GM19397 (cell line): ENCODE data around the gene IGLL1.
"Not testable (repeated sequence)": the region's sequence is repeated elsewhere in the genome, so short reads cannot be mapped to it uniquely, and the experiment has no call there.

Source experiments
- ATAC-seq: cut with Tn5 transposase; IDR thresholded peaks from one replicate; pipeline ENCODE4 v1.9.1; 2021; ENCODE audit warnings: mild to moderate bottlenecking, moderate library complexity; ENCODE audit not compliant: unreplicated experiment

IGLL1 gene

DNA sequence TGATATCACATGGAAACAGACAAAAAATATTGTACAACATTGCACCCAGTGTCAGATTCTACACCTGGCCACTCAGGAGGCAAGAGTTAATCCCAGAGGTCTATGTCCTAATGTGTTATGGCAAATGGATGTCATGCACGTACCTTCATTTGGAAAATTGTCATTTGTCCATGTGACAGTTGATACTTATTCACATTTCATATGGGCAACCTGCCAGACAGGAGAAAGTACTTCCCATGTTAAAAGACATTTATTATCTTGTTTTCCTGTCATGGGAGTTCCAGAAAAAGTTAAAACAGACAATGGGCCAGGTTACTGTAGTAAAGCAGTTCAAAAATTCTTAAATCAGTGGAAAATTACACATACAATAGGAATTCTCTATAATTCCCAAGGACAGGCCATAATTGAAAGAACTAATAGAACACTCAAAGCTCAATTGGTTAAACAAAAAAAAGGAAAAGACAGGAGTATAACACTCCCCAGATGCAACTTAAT, 36.5 kb downstream of the IGLL1 start:
- ATAC-seq, result not testable (repeated sequence)

DNA sequence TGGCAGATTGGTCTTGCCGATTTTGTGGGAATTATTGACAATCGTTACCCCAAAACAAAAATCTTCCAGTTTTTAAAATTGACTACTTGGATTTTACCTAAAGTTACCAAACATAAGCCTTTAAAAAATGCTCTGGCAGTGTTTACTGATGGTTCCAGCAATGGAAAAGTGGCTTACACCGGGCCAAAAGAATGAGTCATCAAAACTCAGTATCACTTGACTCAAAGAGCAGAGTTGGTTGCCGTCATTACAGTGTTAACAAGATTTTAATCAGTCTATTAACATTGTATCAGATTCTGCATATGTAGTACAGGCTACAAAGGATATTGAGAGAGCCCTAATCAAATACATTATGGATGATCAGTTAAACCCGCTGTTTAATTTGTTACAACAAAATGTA, 37.2 kb downstream of the IGLL1 start:
- no peak for ATAC-seq

DNA sequence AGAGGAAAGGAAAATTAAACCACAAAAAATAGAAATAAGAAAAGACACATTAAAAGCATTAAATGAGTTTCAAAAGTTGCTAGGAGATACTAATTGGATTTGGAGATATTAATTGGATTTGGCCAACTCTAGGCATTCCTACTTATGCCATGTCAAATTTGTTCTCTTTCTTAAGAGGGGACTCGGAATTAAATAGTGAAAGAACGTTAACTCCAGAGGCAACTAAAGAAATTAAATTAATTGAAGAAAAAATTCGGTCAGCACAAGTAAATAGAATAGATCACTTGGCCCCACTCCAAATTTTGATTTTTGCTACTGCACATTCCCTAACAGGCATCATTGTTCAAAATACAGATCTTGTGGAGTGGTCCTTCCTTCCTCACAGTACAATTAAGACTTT, 37.7 kb downstream of the IGLL1 start:
- not testable (repeated sequence) for ATAC-seq

DNA sequence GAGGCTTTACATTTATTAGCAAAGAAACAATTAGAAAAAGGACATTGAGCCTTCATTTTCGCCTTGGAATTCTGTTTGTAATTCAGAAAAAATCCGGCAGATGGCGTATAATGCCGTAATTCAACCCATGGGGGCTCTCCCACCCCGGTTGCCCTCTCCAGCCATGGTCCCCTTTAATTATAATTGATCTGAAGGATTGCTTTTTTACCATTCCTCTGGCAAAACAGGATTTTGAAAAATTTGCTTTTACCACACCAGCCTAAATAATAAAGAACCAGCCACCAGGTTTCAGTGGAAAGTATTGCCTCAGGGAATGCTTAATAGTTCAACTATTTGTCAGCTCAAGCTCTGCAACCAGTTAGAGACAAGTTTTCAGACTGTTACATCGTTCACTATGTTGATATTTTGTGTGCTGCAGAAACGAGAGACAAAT, 38.2 kb downstream of the IGLL1 start:
- ATAC-seq, result not testable (repeated sequence)

DNA sequence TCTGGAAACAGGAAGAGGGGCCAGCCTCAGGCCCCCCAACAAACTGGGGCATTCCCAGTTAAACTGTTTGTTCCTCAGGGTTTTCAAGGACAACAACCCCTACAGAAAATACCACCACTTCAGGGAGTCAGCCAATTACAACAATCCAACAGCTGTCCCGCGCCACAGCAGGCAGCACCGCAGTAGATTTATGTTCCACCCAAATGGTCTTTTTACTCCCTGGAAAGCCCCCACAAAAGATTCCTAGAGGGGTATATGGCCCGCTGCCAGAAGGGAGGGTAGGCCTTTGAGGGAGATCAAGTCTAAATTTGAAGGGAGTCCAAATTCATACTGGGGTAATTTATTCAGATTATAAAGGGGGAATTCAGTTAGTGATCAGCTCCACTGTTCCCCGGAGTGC, 39.3 kb downstream of the IGLL1 start:
- not testable (repeated sequence) for ATAC-seq

DNA sequence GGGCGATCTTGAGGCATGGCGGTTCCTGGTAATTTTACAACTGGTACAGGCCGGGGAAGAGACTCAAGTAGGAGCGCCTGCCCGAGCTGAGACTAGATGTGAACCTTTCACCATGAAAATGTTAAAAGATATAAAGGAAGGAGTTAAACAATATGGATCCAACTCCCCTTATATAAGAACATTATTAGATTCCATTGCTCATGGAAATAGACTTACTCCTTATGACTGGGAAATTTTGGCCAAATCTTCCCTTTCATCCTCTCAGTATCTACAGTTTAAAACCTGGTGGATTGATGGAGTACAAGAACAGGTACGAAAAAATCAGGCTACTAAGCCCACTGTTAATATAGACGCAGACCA, 40.3 kb downstream of the IGLL1 start:
- not testable (repeated sequence) for ATAC-seq

DNA sequence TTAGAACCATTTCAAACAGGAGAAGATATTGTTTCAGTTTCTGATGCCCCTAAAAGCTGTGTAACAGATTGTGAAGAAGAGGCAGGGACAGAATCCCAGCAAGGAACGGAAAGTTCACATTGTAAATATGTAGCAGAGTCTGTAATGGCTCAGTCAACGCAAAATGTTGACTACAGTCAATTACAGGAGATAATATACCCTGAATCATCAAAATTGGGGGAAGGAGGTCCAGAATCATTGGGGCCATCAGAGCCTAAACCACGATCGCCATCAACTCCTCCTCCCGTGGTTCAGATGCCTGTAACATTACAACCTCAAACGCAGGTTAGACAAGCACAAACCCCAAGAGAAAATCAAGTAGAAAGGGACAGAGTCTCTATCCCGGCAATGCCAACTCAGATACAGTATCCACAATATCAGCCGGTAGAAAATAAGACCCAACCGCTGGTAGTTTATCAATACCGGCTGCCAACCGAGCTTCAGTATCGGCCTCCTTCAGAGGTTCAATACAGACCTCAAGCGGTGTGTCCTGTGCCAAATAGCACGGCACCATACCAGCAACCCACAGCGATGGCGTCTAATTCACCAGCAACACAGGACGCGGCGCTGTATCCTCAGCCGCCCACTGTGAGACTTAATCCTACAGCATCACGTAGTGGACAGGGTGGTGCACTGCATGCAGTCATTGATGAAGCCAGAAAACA, 40.8 kb downstream of the IGLL1 start:
- no peak for ATAC-seq

DNA sequence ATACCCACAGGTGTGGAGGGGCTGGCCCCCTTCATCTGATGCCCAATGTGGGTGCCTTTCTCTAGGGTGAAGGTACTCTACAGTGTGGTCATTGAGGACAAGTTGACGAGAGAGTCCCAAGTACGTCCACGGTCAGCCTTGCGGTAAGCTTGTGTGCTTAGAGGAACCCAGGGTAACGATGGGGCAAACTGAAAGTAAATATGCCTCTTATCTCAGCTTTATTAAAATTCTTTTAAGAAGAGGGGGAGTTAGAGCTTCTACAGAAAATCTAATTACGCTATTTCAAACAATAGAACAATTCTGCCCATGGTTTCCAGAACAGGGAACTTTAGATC, 41.4 kb downstream of the IGLL1 start:
- ATAC-seq, result not testable (repeated sequence)

DNA sequence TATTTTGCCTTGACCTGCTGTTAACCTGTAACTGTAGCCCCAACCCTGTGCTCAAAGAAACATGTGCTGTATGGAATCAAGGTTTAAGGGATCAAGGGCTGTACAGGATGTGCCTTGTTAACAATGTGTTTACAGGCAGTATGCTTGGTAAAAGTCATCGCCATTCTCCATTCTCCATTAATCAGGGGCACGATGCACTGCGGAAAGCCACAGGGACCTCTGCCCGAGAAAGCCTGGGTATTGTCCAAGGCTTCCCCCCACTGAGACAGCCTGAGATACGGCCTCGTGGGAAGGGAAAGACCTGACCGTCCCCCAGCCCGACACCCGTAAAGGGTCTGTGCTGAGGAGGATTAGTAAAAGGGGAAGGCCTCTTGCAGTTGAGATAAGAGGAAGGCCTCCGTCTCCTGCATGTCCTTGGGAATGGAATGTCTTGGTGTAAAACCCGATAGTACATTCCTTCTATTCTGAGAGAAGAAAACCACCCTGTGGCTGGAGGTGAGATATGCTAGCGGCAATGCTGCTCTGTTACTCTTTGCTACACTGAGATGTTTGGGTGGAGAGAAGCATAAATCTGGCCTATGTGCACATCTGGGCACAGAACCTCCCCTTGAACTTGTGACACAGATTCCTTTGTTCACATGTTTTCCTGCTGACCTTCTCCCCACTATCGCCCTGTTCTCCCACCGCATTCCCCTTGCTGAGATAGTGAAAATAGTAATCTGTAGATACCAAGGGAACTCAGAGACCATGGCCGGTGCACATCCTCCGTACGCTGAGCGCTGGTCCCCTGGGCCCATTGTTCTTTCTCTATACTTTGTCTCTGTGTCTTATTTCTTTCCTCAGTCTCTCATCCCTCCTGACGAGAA, 42.0 kb downstream of the IGLL1 start:
- not testable (repeated sequence) for ATAC-seq

DNA sequence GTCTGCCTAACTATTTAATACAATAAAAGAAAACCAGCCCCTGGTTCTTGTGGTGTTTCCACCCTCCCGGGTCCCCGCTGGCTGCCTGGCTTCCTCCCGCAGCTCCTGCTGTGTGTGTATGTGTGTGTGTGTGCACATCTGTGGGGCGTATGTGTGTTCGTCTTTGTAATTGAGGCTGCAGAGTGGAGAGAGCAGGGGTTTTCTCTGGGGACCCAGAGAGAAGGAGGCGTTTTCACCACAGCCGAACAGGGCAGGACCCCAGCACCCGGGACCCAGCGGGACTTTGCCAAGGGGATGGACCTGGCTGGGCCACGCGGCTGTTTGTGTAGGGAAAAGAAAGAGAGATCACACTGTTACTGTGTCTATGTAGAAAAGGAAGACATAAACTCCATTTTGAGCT, 42.7 kb downstream of the IGLL1 start:
- no peak for ATAC-seq

DNA sequence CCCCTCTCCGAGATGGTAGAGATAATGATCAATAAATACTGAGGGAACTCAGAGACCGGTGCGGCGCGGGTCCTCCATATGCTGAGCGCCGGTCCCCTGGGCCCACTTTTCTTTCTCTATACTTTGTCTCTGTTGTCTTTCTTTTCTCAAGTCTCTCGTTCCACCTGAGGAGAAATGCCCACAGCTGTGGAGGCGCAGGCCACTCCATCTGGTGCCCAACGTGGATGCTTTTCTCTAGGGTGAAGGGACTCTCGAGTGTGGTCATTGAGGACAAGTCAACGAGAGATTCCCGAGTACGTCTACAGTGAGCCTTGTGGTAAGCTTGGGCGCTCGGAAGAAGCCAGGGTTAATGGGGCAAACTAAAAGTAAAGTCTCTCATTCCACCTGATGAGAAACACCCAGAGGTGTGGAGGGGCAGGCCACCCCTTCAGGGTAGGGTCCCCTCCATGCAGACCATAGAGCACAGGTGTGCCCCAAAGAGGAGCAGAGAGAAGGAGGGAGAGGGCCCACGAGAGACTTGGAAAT, 43.2 kb downstream of the IGLL1 start:
- no peak for ATAC-seq

DNA sequence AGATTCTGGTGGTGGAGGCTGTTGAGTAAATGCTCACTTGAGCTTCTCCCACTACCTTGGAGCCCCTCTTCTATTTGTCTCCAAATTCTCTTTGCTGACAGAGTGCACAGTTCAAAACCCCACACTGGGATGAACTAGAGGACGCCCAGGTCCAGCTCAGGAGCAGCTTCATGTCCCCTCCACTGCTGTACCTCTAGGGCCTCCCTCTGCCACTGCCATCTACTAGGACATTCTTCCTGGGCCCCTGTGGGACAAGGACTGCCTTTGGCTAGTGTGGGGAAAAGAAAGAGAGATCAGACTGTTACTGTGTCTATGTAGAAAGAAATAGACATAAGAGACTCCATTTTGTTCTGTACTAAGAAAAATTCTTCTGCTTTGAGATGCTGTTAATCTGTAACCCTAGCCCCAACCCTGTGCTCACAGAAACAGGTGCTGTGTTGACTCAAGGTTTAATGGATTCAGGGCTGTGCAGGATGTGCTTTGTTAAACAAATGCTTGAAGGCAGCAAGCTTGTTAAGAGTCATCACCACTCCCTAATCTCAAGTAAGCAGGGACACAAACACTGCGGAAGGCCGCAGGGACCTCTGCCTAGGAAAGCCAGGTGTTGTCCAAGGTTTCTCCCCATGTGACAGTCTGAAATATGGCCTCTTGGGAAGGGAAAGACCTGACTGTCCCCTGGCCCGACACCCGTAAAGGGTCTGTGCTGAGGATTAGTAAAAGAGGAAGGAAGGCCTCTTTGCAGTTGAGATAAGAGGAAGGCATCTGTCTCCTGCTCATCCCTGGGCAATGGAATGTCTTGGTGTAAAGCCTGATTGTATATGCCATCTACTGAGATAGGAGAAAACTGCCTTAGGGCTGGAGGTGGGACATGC, 44.1 kb downstream of the IGLL1 start:
- ATAC-seq, result not testable (repeated sequence)

DNA sequence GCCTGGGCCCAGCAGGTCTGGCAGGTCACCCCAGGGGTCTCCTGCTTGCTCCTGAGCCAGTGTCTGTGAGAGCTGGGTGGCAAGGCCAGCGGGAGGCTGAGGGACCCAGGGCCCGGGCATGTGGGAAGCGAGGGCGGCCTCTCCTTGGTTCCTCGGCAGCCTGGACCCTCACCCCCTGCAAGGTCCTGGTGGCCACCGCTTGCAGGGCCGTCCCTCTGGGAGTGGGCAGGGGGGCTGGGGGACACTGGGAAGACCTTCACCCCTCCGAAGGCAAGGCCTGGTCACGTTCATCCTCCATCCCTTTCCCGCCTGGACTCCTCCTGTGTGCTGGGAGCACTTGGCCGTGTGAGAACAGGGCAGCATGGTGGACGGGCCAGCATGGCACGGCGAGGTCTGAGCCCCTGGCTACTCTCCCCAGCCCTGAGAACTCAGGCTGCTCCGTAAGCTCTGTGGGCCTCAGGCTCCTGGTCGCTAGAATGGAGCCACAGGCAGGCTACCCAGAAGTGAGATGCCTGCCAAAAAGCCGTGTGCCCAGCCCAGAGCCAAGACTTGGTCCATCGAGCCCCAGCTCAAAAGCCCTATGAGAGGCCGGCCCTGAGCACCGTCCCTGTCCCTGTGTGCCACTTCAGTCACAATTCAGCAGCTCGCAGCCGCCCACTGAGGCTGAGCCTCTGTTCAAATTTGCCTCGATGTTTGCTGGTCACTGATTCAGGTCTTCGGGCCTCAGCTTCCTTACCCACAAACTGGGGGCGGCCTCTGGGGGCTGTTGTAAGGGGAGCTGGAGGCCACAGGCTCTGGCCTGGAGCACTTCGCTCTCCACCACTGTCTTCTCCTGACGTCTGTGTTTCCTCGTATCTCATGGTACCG, 45.0 kb downstream of the IGLL1 start:
- ATAC-seq, result no peak

DNA sequence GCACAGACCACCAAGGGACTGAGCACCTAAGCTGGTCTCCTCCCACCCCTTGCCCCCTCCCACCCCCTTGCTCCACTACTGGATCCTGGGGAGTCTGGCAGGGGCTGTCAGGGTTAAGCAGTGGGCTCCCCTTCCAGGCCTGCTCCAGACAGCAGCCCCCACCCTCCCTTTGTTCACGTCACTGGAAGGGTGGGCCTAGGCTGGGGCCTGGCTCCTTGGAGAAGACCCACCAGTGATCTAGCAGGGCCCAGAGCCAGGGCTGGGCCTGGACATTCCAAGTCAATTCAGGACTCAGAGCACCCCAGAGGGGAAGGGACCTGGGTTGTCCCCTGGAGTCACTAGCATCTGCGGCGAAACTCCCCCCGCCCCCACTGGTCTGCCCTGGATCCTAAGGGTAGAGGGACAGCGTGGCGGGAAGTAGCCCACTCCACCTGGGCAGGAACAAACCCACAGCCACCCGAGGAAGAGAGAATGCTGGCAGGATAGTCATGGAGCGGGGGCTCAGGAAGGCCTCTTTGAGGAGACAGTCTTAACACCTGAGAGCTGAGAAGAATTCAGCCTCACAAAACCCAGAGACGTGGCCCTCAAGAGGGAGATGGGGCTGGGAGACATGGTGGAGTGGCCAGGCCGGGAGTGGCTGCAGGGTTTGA, 45.8 kb downstream of the IGLL1 start:
- no peak for ATAC-seq

DNA sequence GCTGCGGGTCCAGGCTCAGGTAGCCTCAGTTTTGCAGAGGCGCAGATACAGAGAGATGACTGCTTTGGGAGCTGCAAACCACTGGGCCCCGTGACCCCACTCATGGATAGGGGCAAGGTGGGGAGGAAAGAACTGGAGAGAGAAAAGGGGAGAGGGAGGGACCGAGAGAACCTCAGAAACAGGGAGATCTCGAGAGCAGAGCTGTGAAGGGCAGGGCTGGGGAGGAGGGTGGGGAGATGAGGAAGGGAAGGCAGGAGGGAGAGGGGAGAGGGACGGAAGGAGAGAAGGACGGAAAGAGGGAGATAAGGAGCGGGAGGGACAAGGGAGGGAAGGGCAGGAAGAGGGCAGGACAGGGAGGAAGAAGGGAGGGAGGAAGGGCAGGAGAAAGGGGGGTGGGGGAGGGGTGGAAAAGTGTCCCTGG, 46.3 kb downstream of the IGLL1 start:
- no peak for ATAC-seq

DNA sequence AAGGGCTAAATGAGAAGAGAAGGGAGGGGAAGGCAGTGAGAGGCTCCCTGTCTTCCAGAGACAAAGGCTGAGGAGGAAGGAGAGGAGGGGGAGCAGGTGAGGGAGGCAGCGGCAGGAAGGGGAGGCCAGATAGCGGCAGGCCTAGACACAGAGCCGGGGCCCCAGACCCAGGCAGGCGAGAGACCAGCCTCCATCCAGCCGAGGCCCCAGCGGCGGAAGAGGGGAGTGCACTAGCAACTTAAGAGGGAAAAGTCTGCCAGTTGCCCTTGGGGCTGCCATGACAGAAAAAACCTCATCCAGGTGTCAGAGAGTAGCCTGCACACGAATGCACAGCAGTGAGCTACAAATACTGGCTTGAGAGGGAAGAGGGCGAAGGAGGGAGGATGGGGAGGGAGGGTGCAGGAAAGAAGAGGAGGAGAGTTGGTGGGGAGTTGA, 46.7 kb downstream of the IGLL1 start:
- ATAC-seq, result no peak

DNA sequence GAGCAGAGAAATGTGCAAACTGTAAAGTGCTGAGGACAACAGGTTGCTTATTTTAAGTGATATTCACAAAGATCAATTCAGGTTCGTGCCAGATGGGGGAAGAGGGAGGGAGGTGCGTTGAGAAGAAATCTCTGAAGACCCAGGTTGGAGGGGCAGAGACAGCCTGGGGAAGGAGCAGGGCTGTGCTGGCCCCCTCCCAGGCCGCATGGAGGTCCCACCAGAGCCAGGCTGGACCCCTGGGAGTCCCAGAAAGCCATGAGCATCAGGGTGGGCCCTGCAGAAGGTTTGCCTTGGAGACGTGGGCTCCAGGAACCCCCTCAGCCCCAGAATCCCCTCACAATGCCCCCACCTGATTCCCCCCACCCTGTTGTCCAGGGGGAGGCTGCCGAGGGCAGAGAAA, 47.4 kb downstream of the IGLL1 start:
- ATAC-seq, result no peak

DNA sequence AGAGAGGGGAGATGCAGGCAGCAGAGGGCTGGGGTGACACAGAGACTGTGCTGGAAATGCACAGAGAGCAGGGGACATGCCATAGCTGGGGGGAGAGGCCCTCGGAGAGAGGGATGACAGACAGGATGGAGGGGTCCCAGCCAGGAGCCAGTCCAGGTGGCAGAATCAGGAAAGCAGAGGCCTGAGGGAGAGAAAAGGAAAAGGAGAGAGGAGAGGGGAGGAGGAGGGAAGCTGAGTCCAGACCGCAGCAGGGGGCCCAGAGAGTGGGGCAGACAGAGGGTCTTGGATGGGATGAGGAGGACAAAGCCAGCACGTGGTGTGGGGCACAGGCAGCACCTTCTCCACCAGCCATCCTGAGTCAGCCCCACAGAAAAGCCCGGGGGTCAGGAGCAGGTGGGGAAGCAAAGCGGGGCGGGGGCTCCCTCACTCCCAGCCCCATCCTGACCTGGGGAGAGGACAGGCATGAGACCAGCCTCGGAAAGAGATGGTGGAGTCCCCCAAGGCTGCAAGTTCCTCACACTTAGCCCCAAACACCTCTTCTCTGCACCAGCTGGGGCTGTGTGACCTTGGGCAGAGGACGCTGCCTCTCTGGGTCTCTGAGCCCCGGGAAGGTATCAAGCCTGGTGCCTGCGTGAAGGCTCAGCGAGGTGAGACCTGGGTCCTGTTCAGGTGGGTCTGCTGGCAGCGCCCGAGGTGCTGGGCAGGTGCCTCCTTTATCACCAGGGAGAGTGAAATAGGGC, 48.0 kb downstream of the IGLL1 start:
- ATAC-seq, result no peak
